SK-N-SH (cell line): Measurements from ENCODE around the gene LDB3. TPM values are rescaled to one million over a fixed set of nuclear protein-coding genes. Genes with fewer than 3 reads are reported as not detected.

ENCODE experiments used
- CTCF ChIA-PET: fragments of 300-600, 350-600 bp; formaldehyde crosslinking; extraction: SDS; loops from one replicate; lab custom pipeline; 2021; lab: Yijun Ruan, JAX
- POLR2A ChIA-PET: fragments of 350-600 bp; sonication (Branson Sonifier 250); formaldehyde crosslinking; extraction: SDS; loops from one replicate; lab custom pipeline; 2020; ENCODE audit warnings: antibody characterized with exemption, inconsistent platforms; lab: Yijun Ruan, JAX
- DNase-seq: peaks from one replicate; pipeline ENCODE4 v3.0.0; 2012
- H2AFZ ChIP-seq: fragments of 200-600 bp; sonication (generic); 2 replicates; pipeline ENCODE4 v1.8.1; 2016; ENCODE audit warnings: antibody characterized with exemption, mild to moderate bottlenecking, low read depth
- H3F3A ChIP-seq: fragments of 200-600 bp; sonication (generic); replicated peaks from 2 replicates; pipeline ENCODE3; 2016; ENCODE audit warnings: antibody characterized with exemption, mild to moderate bottlenecking; ENCODE audit not compliant: insufficient read depth
- H3K27ac ChIP-seq, 2 experiments: fragments of 200-500 bp in 1 of 2; fragments of 200-600 bp in 1 of 2; sonication (Bioruptor generic) in 1 of 2; sonication (generic), shearing (Covaris generic) in 1 of 2; 2 replicates each; pipeline versions ENCODE4 v1.5.1 to v1.6.1; 2014 to 2016; ENCODE audit warnings: low read depth in 2 of 2, inconsistent platforms in 1 of 2, low read length in 1 of 2, mild to moderate bottlenecking in 1 of 2, mixed read lengths in 1 of 2
- H3K27me3 ChIP-seq: fragments of 200-600 bp; sonication (generic), shearing (Covaris generic); 2 replicates; pipeline ENCODE4 v1.6.1; 2016; ENCODE audit warnings: mixed run types; ENCODE audit not compliant: insufficient read depth
- H3K36me3 ChIP-seq, 2 experiments: fragments of 200-500 bp in 1 of 2; fragments of 200-600 bp in 1 of 2; sonication (Bioruptor generic) in 1 of 2; sonication (generic) in 1 of 2; replicated peaks in 1 of 2; 2 replicates each; pipeline versions ENCODE3 to v1.5.1; 2014 to 2016; ENCODE audit warnings: low read length in 1 of 2, mild to moderate bottlenecking in 1 of 2; ENCODE audit not compliant: insufficient read depth in 2 of 2, control insufficient read depth in 1 of 2
- H3K4me1 ChIP-seq, 2 experiments: fragments of 200-500 bp in 1 of 2; fragments of 200-600 bp in 1 of 2; sonication (Bioruptor generic) in 1 of 2; sonication (generic), shearing (Covaris generic) in 1 of 2; 2 replicates each; pipeline versions ENCODE4 v1.5.1 to v1.6.1; 2014 to 2016; ENCODE audit warnings: low read depth in 1 of 2, low read length in 1 of 2, mixed run types in 1 of 2; ENCODE audit not compliant: insufficient read depth in 2 of 2, control insufficient read depth in 1 of 2
- H3K4me2 ChIP-seq: fragments of 200-600 bp; sonication (generic), shearing (Covaris generic); 2 replicates; pipeline ENCODE4 v1.6.1; 2017; ENCODE audit warnings: mixed run types
- H3K4me3 ChIP-seq, 2 experiments: fragments of 200-500 bp in 1 of 2; fragments of 200-600 bp in 1 of 2; sonication (Bioruptor generic) in 1 of 2; sonication (generic), shearing (Covaris generic) in 1 of 2; 2 replicates each; pipeline versions ENCODE4 v1.5.1 to v1.8.1; 2014 to 2016; ENCODE audit warnings: low read depth in 2 of 2, inconsistent platforms in 1 of 2, low read length in 1 of 2, mild to moderate bottlenecking in 1 of 2, mixed read lengths in 1 of 2, moderate library complexity in 1 of 2
- H3K79me2 ChIP-seq: fragments of 200-600 bp; sonication (generic); 2 replicates; pipeline ENCODE4 v1.8.1; 2017; ENCODE audit warnings: mild to moderate bottlenecking; ENCODE audit not compliant: insufficient read depth
- H3K9ac ChIP-seq: fragments of 200-600 bp; sonication (generic); 2 replicates; pipeline ENCODE4 v1.6.1; 2017; ENCODE audit warnings: mixed run types
- H3K9me2 ChIP-seq: fragments of 200-600 bp; sonication (generic); 2 replicates; pipeline ENCODE4 v1.6.1; 2017; ENCODE audit warnings: mixed run types
- H3K9me3 ChIP-seq: fragments of 200-600 bp; sonication (generic); 2 replicates; pipeline ENCODE4 v1.6.1; 2017; ENCODE audit warnings: mixed run types, mild to moderate bottlenecking, moderate library complexity
- H4K20me1 ChIP-seq: fragments of 200-600 bp; sonication (generic); 2 replicates; pipeline ENCODE4 v1.6.1; 2017; ENCODE audit warnings: mild to moderate bottlenecking, mixed run types; ENCODE audit not compliant: insufficient read depth
- EP300 ChIP-seq, 2 experiments: IDR thresholded peaks; 2 replicates each; pipeline versions ENCODE4 v1.4.0 to v1.6.1; 2012; ENCODE audit warnings: borderline replicate concordance in 1 of 2, low read depth in 1 of 2, low read length in 1 of 2
- EZH2phosphoT487 ChIP-seq: fragments of 200-600 bp; sonication (generic); IDR thresholded peaks from 2 replicates; pipeline ENCODE4 v1.6.1; 2017; ENCODE audit warnings: low read depth, mixed run types, mild to moderate bottlenecking, antibody characterized with exemption, moderate library complexity, borderline replicate concordance
- JUND ChIP-seq: IDR thresholded peaks from 2 replicates; pipeline ENCODE4 v1.4.0; 2012
- MXI1 ChIP-seq: IDR thresholded peaks from 2 replicates; pipeline ENCODE4 v1.6.1; 2012; ENCODE audit warnings: mild to moderate bottlenecking, low read depth, low read length, improper control_type of control experiment
- NFIC ChIP-seq: IDR thresholded peaks from 2 replicates; pipeline ENCODE4 v1.4.0; 2012; ENCODE audit warnings: borderline replicate concordance
- NRF1 ChIP-seq: IDR thresholded peaks from 2 replicates; pipeline ENCODE4 v1.6.1; 2012; ENCODE audit warnings: low read depth, mild to moderate bottlenecking, low read length
- REST ChIP-seq: IDR thresholded peaks from 2 replicates; pipeline ENCODE4 v1.6.1; 2012; ENCODE audit warnings: mild to moderate bottlenecking, low read depth, low read length, moderate library complexity
- RFX5 ChIP-seq: IDR thresholded peaks from 2 replicates; pipeline ENCODE4 v1.6.1; 2012; ENCODE audit warnings: mild to moderate bottlenecking, improper control_type of control experiment, low read length
- RXRA ChIP-seq: IDR thresholded peaks from 2 replicates; pipeline ENCODE4 v1.4.0; 2012; ENCODE audit warnings: low read depth, mild to moderate bottlenecking, borderline replicate concordance
- SIN3A ChIP-seq: IDR thresholded peaks from 2 replicates; pipeline ENCODE4 v1.6.1; 2012; ENCODE audit warnings: low read depth, mild to moderate bottlenecking, low read length, moderate library complexity, borderline replicate concordance
- TCF12 ChIP-seq: IDR thresholded peaks from 2 replicates; pipeline ENCODE4 v1.4.0; 2012
- USF2 ChIP-seq: fragments of 150-350 bp; IDR thresholded peaks from 2 replicates; pipeline ENCODE4 v1.6.1; 2017; ENCODE audit warnings: antibody characterized with exemption, low read length, low read depth, borderline replicate concordance
- WGBS: methylation state at CpG from one replicate; pipeline ENCODE4 v1.1.6; 2017; ENCODE audit warnings: low lambda C conversion rate; 5-methylcytosine and 5-hydroxymethylcytosine counted together
- polyA plus RNA-seq, 3 experiments: library from polyadenylated mRNA; depleted of rRNA; stranded (reverse); fragments of >200 nt; gene quantifications; 2 replicates each; pipeline ENCODE4 v1.2.3, GENCODE V29; 2012
- TF ChIP-seq, protein P1 (sequence below): IDR thresholded peaks from 2 replicates; pipeline ENCODE4 v1.4.0; 2012; ENCODE audit warnings: low read depth, borderline replicate concordance

Gene LDB3
- polyA plus RNA-seq, 1 of the 3 experiments (the other 2 are of a cell fraction) = 0.48 TPM

- TF ChIP-seq NFIC (no peak), RFX5 (no peak), USF2 (no peak), RXRA (no peak)
- Histone ChIP-seq H3K9me2 (no peaks in the 10 kb centered on the region), H3K9me3 (no peaks in the 10 kb centered on the region), H3K4me1 (peaks cover 6% of the 10 kb centered on the region in 2 experiments; a peak in 3 of 4 replicates), H3K27me3 (no peaks in the 10 kb centered on the region), H3F3A (peaks cover 3% of the 10 kb centered on the region), H3K4me3 (no peak overlapping the region), H3K4me2 (no peak overlapping the region), H3K36me3 (peaks cover 0 to 10% of the 10 kb centered on the region in 2 experiments), H3K79me2 (peaks cover 31% of the 10 kb centered on the region), H3K9ac (no peak overlapping the region), H3K27ac (no peak overlapping the region), H4K20me1 (no peaks in the 10 kb centered on the region), H2AFZ (no peak overlapping the region)
- WGBS = 87% methylated on average over 7 of the region's 7 CpGs
- no peak for DNase-seq
- ChIA-PET POLR2A (interaction anchor here (0.6 kb wide), 1 partner anchor 34 kb away, joined by 3 read pairs; no protein-coding TSS in a partner anchor), CTCF (no interaction called here)
These were observed 79.7 kb downstream of the LDB3 start for GRCh38 chr10:86747796-86748581.

GRCh38 chr10:86749854-86750253 is 81.5 kb downstream of the LDB3 start:
- WGBS = 95% methylated on average over 9 of the region's 9 CpGs
- H3K27me3 ChIP-seq = no peaks in the 10 kb centered on the region
- no peak for TF ChIP-seq NRF1
- no peak for TF ChIP-seq EP300 (IDR thresholded peaks at IDR 0.05; ENCODE audit: borderline replicate concordance in 1 of 2, low read depth in 1 of 2, low read length in 1 of 2)
- no peak for TF ChIP-seq JUND
- no peak for TF ChIP-seq MXI1
- H3K79me2 ChIP-seq = peaks cover 50% of the 10 kb centered on the region
- ChIA-PET POLR2A (no interaction called here), CTCF (interaction anchor here (1.0 kb wide), 1 partner anchor 61 kb away, joined by 3 read pairs; no protein-coding TSS in a partner anchor)
- peaks cover 10 to 15% of the 10 kb centered on the region in 2 experiments; a peak in 3 of 4 replicates for H3K4me1 ChIP-seq
- H3K9me3 ChIP-seq = no peaks in the 10 kb centered on the region
- no peaks in the 10 kb centered on the region for H3K9me2 ChIP-seq
- H3K9ac ChIP-seq = no peak overlapping the region
- no peak overlapping the region for H3K4me3 ChIP-seq
- H3K4me2 ChIP-seq = no peak overlapping the region
- no peaks in the 10 kb centered on the region for H4K20me1 ChIP-seq
- no peak for DNase-seq
- peaks cover 0 to 10% of the 10 kb centered on the region in 2 experiments for H3K36me3 ChIP-seq
- peaks cover 5% of the 10 kb centered on the region for H3F3A ChIP-seq
- no peak overlapping the region for H2AFZ ChIP-seq
- H3K27ac ChIP-seq = no peak overlapping the region

DNA sequence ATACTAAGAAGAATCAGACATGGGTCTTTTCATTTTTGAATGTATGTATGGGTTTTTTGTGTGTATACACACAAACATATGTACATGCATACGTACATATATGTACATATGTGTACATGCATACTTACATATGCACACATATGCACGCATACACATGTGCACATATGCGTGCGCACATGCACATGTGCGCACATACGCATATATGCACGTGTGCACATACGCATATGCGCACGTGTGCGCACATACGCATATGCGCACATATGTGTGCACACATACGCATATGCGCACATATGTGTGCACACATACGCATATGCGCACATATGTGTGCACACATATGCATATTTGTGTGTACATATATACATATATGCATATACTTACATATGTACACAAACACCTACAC is 83.2 kb downstream of the LDB3 start:
- Histone ChIP-seq H3K9me3 (no peaks in the 10 kb centered on the region), H3K4me1 (peaks cover 14 to 18% of the 10 kb centered on the region in 2 experiments; a peak in 3 of 4 replicates), H3K9ac (no peak overlapping the region), H3K4me2 (no peak overlapping the region), H3K27ac (no peak overlapping the region), H3K9me2 (no peaks in the 10 kb centered on the region), H3F3A (peaks cover 12% of the 10 kb centered on the region), H4K20me1 (no peaks in the 10 kb centered on the region), H3K4me3 (no peak overlapping the region), H3K27me3 (no peaks in the 10 kb centered on the region), H3K79me2 (peaks cover 56% of the 10 kb centered on the region), H3K36me3 (peaks cover 0 to 10% of the 10 kb centered on the region in 2 experiments), H2AFZ (no peak overlapping the region)
- 98% methylated on average over 17 of the region's 17 CpGs for WGBS
- CTCF ChIA-PET = no interaction called here
- no peak for DNase-seq
- POLR2A ChIA-PET = no interaction called here
- TF ChIP-seq, protein P1, sequence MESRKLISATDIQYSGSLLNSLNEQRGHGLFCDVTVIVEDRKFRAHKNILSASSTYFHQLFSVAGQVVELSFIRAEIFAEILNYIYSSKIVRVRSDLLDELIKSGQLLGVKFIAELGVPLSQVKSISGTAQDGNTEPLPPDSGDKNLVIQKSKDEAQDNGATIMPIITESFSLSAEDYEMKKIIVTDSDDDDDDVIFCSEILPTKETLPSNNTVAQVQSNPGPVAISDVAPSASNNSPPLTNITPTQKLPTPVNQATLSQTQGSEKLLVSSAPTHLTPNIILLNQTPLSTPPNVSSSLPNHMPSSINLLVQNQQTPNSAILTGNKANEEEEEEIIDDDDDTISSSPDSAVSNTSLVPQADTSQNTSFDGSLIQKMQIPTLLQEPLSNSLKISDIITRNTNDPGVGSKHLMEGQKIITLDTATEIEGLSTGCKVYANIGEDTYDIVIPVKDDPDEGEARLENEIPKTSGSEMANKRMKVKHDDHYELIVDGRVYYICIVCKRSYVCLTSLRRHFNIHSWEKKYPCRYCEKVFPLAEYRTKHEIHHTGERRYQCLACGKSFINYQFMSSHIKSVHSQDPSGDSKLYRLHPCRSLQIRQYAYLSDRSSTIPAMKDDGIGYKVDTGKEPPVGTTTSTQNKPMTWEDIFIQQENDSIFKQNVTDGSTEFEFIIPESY = no peak
- TF ChIP-seq TCF12 (no peak), SIN3A (no peak), REST (no peak), EZH2phosphoT487 (no peak), JUND (no peak)
